ENCODE measurements around the gene SLC39A8. TPM values are rescaled to one million over a fixed set of nuclear protein-coding genes. Genes with fewer than 3 reads are reported as not detected.

Gene SLC39A8
- total RNA-seq, 1 donor from 2014 or later: 3.9 TPM

DNA sequence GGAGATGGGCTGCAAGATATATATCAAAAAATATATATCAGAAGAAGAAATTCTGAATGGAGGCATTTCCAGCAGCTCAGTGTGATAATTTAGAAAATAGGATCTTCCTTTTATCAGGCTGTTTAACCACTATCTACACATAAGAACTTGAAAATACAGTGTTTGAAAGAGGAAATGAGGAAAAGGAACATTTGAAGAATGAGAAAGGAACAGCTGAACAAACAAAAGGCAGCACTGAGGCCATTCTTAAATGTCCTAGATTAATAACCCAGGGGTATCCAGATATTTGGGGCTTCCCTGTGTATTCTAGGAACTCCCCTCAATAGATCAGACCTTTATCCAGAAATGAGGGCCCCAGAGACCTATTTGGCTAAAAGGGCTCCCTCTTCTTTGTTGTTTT is 4.1 kb downstream of the SLC39A8 start:
- DNase-seq (ENCODE audit: low read depth in 2 of 2): no peak

DNA sequence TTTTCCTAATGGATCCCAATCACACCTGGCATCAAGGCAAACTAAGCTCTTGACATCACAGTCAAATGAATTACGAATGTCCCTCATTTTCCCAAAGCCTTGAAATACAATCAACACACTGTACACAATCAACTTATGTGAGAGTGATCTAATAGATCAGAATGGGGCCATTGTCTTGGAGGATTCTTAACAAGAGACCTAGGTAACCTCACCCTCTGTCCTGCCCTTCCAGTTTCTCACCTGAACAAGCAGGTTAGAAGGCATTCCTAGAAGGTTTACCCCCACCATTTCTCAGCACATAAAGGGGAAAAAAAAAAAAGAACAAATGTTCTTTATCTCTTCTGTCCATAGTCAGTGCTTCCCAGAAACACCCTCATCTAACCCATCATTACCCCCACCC is 6.3 kb downstream of the SLC39A8 start:
- DNase-seq (ENCODE audit: low read depth in 2 of 2): no peak

DNA sequence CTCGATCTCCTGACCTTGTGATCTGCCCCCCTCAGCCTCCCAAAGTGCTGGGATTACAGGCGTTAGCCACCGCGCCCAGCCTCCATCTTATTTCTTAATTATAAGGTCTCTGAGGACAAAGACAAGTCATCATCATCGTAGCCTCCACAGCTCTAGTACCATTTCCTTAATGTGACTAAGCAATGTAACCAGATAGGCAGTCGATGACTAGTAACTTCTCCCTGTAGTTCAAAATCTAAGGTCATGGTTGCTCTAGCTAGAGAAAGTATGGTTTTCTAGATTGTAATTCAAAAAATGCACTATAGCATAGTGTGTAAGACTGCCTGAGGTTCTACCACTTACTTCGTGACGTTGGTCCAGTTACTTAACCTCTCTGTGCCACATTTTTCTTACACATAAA is 6.9 kb downstream of the SLC39A8 start:
- DNase-seq (ENCODE audit: low read depth in 2 of 2): no peak

DNA sequence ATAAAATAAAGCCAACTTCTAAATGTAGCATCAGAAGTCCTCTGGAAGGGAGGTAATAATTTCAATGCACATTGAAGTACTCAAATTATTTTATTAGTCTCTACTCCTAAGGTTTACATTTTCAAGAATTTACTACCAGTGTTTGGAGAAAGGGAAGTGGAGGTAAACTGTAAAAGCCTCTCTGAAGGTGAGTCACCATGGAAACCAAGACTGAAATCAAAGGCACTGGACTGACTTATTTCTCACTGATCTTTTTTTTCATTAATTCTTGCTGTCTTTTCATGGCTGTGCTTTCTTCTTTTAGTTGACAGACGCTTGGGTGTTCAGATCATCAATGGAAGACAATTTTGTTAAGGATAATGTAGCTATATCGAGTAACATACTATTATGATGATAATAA is 9.7 kb downstream of the SLC39A8 start:
- no peak for DNase-seq (ENCODE audit: low read depth in 2 of 2)

DNA sequence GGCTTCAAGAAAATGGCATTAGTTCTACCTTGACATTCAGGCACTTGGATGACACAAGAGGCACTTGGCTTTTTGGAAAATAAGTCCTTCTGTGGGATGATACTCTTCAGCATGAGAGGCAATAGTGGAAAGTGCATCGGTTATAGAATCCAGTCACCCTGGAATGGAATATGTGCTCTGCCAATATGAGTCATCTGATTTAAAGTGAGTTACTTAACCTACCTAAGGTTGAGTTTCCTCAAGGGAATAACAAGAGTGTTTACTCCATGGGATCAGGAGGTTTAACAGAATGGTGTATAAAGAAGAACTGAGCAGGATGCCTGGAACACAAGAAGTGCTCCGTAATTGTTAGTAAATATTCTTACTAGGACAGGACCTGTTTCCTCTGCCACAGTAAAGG is 10.7 kb downstream of the SLC39A8 start:
- DNase-seq (ENCODE audit: low read depth in 2 of 2): no peak

DNA sequence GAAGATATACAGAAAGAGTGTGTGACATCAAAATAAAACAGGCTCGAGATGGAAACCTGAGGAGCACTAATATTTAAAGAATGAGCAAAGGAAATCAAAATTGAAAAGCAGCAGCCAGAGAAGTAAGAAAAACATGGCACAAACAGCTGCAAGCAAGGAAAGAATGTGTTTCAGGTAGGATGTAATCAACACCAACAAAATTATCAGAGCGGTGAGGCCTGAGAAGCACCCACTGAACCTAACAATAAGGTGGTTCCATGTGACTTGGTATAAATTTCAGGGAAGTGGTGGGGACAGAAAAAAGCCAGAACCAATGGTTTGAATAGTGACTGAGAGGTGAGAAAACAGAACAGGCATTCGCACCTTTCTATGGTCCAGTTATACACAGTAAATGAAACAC is 11.5 kb downstream of the SLC39A8 start:
- DNase-seq (ENCODE audit: low read depth in 2 of 2): no peak

DNA sequence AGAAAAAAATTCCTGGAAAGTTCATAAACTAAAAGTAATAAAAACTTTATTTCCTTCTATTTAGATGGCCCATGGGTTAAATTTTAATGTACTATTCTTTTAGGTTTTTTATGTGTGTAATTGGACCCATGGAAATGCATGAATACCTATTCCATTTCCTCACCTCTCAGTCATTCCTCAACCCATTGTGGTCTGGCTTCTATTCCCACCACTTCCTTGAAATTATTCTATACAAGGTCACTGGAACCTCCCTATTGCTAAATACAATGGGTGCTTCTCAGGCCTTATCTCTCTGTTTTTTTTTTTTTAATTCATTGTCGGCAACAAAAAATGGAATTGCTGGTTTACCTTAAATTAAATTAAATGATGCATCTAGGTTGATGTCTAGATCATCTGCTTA is 17.2 kb downstream of the SLC39A8 start:
- DNase-seq (ENCODE audit: low read depth in 2 of 2): no peak

DNA sequence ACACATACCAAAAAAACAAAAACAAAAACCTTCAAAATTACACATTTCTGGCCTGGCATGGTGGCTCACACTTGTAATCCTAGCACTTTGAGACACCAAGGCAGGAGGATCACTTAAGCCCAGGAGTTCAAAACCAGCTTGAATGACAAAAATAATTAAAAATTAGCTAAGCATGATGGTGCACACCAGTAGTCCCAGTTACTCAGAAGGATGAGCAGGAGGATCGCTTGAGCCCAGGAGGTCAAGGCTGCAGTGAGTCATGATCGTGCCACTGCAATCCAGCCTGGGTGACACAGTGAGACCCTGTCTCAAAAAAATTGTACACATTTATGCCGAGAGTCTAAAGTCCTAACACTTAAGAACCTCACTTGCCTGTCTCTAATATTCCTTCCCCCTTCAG is 18.3 kb downstream of the SLC39A8 start:
- no peak for DNase-seq (ENCODE audit: low read depth in 2 of 2)

DNA sequence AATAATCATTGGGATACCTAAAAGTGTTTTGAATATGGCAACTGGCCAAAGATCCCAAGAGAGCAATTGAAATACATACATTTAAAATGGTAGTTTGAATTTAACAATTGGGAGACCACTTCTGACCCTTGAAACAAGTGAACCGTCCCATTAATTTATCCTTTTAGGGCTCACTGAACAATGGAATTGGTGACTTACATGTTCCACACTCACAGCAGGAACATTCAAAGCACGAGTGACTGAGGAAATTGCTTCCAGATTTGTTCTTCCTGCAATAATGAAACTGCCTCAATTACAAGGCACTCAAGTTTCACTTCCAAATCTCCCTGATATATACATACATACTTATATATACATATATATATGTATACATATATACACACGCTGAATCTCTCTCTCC is 20.6 kb downstream of the SLC39A8 start:
- DNase-seq (ENCODE audit: low read depth in 2 of 2): no peak

DNA sequence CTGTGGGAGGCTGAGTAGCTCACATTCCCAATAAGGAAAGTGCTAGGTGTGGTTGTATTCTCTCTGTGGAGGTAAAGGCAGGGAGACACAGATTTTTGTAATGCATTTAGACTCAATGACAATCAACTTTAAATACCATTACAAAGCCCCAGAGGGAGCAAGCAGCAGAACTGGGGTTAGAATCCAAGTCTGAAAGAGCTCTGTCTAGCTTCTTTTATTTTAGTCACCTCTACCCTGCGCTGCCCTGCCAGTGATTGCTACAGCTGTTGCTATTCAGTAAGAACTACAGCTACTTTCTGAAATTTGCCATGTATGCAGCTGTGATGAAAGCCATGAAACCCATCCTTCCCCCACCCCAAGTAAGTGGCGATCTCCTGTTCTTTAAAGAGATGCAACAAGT is 22.5 kb downstream of the SLC39A8 start:
- no peak for DNase-seq (ENCODE audit: low read depth in 2 of 2)

DNA sequence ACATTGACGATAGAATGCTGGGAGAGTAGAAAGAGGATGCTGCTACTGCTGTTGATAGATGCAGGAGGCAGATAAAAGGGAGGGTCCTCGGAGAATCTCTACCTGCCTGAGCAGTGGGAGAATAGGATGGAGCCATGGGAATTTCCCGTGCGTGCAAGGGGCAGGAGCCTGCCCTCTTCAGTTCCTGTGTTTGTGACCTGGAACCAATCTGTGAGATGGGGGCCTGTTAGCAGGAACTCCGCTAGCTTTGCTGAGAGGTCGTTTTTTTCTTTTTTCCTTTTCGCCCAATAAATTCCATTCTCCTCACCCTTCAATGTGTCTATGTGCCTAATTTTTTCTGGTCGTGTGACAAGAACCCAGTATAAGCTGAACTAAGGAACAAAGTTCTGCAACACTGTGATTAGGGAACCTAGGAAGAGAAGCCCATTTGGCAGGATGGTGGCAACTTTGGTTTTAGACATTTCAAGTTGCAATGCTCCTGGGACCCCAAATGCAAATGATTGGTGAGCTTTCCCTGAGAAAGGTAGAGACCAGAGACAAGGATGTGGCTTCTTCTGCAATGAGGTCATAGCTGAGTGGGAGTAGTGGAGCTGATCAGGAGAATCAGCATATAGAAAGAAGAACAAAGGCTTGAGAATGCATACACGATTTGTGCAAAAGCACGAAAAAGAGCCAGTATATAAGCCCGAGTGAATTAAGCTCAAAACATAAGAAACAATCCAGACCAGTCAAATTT is 23.9 kb downstream of the SLC39A8 start:
- no peak for DNase-seq (ENCODE audit: low read depth in 2 of 2)

DNA sequence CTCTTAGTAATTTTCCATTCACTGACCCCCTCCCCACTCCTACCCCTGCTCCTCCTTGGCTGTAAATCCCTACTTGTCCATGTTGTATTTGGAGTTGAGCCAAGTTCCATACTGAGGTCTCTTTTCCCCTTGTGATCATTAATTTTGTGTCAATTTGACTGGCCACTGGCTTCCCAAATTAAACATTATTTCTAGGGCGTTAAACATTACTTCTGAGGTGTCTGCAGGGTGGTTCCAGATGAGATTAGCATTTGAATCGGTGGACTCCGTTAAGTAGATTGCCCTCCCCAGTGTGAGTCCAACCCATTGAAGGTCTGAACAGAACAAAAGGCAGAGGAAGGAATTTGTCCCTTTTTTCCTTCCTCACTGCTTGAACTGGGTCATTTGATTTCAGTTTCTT is 25.7 kb downstream of the SLC39A8 start:
- no peak for DNase-seq (ENCODE audit: low read depth in 2 of 2)

DNA sequence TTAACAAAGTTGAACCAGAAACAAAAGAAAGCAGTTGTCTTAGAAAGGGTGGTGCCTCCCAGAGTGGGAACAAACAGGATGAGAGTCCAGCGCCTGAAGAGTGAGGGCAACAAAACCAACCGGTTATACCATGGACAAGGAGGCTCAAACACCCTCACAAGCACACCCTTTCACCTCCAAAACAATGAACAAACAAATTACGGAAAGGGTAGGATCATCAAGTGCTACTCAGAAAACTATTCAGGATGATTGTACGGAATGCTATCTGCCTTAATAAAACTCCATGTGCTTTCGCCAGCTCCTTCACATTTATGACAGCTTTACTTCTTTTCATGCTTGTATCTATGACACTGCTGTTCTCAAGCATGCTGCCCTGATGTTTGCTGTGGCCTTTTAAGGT is 26.8 kb downstream of the SLC39A8 start:
- DNase-seq (ENCODE audit: low read depth in 2 of 2): no peak

DNA sequence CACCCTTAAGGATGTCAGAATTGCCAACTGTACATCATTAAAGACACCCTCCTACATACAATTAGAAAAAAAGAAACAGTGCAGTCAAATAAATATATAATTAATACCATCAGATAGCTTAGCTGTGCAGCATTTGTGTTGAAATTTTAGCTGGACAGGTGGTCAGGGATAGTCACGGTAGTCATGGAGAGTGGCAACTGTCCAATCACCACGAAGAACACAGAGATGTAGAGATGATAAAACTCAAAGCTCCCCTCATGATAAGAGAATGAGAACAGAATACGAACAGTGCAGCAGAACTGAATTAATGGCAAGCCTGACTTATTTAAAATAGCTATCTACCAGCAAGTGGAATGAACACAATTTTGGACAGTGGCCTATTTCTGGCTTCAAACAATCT is 27.2 kb downstream of the SLC39A8 start:
- no peak for DNase-seq (ENCODE audit: low read depth in 2 of 2)

DNA sequence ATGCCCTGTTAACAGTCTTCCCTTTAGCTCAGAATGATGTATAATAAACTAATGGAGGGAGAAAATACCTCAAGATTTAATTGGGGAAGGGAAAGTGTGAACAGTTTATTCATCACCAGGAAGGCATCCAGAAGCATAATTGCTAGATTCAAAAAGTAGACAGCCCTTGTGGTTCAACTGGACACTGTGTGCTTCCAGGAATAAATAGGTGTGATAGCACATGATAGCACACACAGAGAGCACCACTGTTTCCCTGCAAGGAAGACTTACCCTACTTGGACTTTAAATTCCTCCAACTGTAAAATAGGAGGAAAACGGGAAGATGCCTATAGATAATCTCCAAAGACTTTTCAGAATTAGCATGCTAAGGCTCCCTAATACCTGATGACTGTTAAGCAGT is 27.8 kb downstream of the SLC39A8 start:
- DNase-seq (ENCODE audit: low read depth in 2 of 2): no peak

DNA sequence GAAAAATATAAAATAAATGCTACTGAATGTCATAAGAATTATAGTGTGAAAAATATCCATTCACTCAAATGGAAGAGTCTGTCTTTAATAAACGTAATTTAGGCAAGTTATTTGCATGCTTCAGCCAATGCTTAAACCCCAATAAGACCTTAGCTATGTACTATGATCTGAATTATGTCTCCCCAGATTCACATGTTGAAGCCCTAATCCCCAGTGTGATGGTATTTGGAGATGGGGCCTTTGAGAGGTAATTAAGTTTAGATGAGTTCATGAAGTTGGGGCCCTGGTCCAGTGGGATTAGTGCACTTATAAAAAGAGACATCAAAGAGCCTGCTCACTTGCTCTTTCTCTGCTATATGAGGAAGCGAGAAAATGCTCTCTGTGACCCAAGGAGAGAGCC is 28.7 kb downstream of the SLC39A8 start:
- no peak for DNase-seq (ENCODE audit: low read depth in 2 of 2)

DNA sequence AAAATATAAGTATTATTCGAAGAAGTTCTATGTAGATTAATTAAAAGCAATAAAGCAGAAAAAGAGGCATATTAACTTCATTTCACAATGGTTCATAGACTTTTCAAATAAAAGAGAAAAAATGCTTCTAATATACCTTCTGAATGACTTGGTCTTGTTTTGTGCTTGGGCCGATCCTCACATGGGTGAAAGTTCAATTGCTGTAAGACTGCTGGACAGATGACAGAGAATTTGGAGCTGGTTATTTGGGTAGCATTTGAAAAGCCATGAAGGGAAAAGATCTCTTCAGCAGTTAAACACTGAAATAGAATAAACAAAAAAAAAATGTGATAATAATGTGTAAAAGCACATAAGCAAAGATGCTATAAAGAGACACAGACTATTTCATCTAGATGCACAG is 29.8 kb downstream of the SLC39A8 start:
- DNase-seq (ENCODE audit: low read depth in 2 of 2): no peak

DNA sequence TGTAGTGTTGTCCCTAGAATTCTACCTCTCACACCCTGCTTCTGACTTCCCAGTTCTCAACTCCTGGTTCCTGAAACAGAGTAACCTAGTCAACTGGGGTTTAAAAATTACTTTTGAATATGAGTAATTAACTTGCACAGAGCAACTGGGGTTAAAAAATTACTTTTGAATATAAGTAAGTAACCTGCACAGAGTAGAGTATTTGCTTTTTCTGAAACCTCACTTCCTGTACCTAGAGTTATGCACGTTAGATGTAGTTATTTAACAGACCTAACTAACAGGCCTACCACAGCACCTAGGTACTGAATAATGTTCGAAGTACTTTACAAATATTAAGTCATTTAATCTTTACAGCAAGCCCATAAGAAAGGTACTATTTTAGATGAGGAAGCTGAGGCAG is 32.9 kb downstream of the SLC39A8 start:
- no peak for DNase-seq (ENCODE audit: low read depth in 2 of 2)

DNA sequence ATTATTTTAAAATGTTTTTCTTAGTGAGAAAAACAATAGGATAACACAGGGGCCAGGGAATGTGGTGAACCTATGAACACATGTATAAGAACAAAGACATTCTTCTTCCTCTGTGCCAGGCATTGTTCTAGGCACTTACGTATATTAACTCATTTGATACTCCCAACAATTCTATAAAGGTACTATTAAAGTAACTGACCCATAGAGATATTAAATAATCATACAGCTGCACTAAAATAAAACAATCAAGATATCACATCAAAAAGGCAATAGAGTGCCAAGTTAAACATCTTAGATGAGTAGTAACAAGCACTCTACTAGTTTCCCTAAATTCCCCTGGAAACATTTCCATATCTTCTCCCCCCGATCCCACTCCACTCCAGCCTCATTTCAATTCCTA is 33.4 kb downstream of the SLC39A8 start:
- DNase-seq (ENCODE audit: low read depth in 2 of 2): no peak

DNA sequence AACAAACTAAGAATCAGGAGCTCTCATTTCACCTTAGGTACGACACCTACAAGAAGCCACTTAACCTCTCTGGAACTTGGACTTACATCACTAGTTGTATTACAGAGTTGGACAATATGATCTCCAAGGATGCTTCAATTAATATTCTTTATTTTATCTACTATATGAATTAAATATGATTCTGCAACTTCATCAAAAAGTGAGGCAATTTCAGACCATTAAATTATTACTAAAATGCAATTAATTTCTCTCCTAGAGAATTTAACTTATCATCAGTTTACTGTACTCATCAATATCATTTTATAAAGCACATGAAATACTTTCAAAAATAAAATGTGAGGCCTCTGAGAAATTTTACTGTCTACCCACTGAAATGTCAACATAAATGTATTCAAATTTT is 33.9 kb downstream of the SLC39A8 start:
- no peak for DNase-seq (ENCODE audit: low read depth in 2 of 2)

DNA sequence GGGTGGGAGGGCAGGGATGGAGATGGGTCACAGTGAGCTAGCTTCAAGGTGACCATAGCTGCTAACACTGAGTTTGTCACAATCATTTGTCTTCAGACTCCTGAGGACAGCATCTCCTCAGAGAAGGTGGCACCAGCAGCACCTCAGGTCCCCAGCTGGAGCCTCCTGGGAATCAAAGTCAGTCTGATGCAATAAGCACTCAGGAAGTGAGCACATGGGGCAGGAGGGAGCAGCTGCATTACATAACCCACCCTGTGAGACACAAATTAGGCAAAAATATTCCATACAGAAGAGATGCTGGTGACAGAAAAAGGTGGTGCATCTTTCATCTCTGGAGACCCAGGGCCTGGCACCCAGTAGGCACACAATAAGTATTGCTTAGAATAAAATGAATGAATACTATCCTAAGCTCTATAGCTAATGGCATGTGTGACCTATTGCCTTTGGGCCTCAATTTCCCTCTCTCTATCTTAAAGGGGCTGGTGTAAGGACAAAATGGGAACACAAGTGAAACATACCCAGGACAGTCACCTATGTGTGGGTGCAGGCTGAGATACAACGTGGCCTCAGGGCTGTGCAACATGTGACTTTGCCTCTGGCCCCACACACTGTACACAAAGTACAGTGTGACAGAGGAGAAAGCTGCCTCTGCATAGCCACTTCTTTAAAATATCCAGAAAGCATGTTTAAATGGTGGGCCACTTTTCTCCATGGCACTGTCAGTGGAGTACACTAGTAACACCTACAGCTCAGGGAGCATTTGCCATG is 37.1 kb downstream of the SLC39A8 start:
- DNase-seq (ENCODE audit: low read depth in 2 of 2): no peak

DNA sequence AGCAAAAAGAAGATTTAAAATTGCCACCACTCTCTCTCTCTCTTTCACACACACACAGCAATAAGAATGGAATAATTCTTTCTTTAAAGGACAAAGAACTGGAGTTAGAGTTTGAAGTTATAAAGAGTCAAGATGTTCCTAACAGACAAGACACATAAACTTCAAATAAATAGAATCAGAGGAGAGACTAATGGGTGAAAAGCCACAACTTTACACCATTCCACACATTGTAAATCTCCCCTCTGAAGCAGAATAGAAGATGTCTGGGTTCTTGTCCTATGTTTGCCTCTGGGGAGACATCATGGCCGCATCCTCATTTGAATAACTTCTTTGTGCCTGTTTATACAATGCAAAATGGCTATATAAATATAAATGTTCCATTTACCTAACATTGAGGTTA is 39.6 kb downstream of the SLC39A8 start:
- no peak for DNase-seq (ENCODE audit: low read depth in 2 of 2)

DNA sequence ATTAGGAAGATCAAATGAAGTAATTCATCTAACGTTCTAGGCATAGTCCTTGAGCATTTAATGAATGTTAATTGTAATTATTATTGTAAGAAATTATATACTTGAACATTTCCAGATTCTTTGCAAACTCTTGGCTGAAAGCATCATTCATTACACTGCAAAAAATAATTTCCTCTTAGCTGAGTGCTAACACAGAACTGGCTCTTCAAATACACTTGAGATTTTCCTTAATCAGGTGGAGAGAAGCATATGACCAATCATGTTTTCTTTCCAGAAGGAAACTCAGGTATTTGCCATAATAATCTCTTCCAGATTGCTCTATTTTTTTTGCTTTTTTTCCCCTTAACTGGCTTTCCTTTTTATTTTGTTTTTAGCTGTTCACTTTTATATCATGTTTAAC is 42.5 kb downstream of the SLC39A8 start:
- no peak for DNase-seq (ENCODE audit: low read depth in 2 of 2)

Data from dermis microvascular lymphatic vessel endothelial cell (primary cell).